Stimulated activated naive CD8-positive, alpha-beta T cell treated with anti-CD3 and anti-CD28 coated beads, Interleukin-15, Interleukin-2, amounts not matched to agents 100 U/mL and 50 U/mL, for 24 hours (primary cell): Measurements from ENCODE around the gene THSD7B.

Source experiments
- ATAC-seq: fragments of 150-1000 bp; cut with Tn5 transposase; one replicate; pipeline ENCODE4 v1.10.0; 2021
- DNase-seq: peaks from one replicate; pipeline ENCODE4 v3.0.0; 2021

THSD7B gene

DNA sequence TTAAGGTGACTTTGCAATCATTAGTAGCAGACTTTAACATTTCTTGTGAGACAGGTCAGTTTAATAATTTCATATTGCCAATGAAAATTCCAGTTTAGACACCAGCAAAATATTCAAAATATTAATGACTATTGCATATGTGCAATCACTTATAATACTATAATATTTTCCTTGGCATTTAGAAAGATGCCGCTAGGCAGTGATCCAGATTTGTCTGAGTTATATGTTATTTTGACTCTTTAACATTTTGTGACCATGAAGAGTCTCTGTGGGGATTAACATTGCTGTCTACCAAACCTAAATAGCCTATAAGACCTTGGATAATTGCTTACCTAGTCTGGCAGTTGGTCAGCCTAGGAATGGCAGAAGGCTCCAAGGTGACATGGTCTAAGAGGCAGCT lies 389.6 kb downstream of the THSD7B start:
- DNase-seq (no peak), ATAC-seq (no peak)

DNA sequence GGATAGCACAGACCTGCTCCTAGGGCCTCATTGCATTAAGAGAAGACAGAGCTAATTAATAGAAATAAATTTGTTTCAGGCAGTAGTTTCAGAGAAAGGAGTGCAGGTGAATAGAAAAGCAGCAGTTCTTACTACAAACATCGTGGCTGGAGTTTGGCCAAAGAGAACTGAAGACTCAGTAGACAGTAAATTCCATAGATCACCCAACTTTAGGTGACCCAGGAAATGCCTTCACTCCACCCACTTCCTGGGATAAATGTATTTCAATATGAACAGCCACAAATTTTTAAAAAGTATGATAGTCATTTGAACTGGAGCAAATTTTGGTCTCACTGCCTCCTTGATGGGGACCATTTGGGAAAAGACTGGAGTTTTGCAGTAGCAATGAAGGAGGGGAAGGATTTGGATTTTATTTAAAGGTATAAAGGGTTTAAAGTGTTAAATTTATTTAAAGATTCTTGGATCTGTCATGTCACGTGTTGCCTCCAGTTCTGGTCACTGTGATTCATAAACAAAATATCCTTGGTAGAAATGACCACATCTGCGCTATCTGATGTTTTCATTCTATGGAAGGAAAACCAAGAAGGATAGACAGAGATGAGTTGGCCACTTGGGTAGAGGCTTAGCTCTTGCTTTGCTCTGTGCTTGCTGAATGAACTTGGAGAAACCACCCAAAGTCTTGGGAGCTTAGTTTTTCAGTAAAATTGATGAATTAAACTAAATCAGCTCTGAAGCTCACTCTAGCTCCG lies 390.2 kb downstream of the THSD7B start:
- ATAC-seq (no peak), DNase-seq (no peak)

DNA sequence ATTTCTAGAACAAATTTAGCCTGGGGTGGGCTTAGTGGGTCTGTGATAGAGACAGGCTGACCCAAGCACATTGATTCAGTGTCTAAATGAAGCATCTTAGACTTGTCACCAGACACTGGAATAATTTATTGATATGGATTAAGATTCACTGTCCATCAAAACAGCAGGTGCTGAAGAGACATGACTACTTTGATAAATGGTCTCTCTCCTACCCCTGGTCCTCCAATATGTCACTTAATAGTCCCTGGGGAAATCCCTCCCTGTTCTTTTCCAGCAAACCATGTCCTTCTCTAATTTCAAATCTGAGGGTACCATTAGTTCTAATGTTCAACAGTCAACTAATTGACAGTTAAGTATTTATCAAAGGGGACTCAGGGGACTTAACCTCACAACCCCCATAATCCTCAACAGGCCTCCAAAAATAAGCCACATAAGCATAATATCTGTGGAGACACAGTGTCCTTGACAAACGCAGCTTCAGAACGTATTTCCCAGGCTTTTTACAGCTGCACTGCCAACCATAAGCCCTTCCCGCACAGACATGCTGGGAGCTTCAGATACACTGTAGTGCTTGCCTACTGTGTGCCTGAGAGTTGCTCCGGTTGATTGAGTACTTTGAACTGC lies 391.0 kb downstream of the THSD7B start:
- DNase-seq: no peak
- no peak for ATAC-seq

DNA sequence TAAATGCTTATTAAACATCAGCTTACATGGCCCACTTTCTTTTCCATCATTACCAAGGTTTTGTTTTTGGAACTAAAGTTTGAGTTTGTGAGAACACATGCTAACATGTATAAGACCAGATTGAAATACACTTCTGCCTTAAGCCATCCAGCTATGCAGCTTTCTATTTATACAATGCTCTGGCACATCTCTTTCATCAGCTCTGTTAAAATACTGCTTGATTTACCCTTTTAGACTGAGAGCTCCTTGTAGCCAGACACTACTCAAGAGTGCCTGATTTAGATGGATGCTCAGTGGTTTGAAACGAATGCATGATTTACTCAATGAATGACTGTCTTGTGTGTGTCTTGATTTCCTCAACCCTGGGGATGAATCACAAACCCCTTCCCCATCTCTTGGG lies 392.5 kb downstream of the THSD7B start:
- no peak for ATAC-seq

DNA sequence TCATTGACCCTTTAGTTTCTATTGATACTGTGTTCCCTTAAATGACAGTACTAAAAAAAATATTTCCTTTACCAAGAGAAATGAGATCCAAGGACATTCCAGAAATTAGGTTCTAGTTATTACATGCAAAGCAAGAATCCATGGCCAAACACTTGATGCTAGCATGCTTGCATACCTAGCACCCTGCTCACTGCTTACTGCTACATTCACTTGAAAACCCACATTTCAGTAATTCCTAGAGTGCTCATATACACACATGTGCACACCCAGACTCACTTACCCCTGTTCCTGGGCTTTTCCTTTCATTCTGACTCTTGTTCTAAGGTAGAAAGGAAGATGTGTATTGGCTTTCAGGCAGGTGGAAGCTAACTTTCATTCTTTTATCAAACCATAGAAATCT lies 395.9 kb downstream of the THSD7B start:
- ATAC-seq (no peak), DNase-seq (no peak)

More for the DNA sequence above, 392.5 kb downstream of the THSD7B start:
- DNase-seq: no peak

DNA sequence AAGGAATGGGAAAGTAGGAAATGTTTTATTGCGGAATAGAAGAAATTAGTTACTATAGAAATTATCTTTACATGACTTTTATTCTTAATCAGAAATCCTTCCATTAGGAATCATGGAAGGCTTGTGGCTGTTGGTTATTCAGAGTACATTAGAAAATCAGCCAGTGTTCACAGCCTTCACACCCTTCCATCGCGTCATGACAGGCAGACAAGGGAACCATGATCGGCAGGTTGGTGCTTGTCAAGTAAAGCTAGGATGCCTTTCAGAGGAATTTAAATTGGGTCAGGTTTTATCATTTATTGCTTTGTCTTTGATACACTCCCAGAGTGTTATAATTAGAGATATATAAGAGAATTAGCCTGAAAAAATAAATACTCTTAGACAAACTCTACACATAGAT lies 400.6 kb downstream of the THSD7B start:
- DNase-seq (no peak), ATAC-seq (no peak)

DNA sequence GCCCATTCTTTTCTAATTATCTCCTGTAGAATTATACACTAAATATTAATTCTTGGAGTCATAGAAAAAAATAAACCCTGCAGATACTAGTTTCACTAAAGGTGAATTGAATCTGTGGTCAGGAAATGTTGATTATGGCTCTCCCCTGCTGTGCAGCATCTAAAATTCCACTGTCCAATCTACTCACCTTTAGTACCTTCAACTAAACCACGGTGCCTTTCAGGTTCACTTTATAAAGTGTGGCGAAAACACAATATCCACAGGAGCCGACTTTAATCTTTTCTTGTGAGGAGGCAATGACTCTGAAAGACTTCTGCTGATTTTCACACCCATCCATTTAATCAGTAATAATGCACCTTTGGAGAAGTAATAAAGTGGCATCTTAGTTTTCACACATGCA lies 402.3 kb downstream of the THSD7B start:
- no peak for DNase-seq

DNA sequence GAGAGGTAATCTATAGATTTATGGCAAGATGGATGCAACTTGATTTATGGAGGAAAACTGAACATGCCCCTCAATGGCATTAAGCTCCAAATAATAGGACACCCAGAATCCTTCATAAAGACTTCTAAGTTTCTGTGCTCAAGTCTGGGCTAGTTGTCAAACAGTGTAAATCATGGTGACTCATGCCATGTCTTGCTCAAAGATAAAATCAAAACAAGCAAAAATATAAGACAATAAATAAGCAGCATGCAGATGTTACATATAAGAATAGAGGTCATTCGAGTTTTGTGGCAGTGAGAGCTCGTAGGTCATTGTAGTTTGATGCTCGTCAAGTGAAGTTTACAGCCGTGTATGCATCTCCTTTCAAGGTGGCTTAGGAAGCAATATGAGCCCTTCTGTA lies 403.2 kb downstream of the THSD7B start:
- DNase-seq (no peak), ATAC-seq (no peak)

More for the DNA sequence above, 402.3 kb downstream of the THSD7B start:
- no peak for ATAC-seq

DNA sequence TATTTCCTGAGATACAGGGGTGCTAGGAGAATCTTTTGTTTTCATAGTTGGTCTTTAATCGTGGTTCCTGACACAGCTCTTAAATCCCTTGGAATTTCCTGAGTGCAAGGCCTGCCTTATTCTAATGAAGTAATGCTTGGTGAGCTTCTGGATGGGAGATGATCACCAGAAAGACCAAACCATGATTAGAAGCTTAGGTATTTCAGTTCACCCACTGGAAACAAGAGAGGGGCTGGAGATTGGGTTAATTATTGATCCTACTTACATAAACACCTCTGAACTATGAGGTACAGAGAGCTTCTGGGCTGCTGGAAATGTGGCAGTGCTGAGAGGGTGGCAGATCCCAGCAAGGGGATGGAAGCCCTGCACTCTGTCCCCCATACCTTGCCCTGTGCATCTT lies 406.8 kb downstream of the THSD7B start:
- DNase-seq: no peak
- ATAC-seq: no peak

DNA sequence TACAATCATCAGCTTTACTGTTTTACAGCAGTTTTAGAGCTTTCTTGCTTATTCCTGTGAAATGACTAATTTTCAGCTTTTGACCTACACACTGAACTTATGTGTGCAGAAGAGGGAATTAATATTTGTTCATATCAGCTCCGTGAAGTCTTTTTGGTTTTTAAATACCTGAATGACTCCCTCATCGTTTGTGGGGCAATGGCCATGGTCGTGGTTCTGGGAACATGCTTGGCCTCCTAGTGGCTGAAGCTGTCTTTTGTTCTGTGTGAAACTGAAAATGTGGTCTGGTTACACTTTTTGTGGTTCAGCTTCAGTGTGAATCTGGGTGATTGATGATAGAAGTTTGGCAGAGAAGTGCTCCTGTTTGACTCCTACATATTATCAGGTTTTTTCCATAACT lies 408.1 kb downstream of the THSD7B start:
- ATAC-seq (no peak), DNase-seq (no peak)

DNA sequence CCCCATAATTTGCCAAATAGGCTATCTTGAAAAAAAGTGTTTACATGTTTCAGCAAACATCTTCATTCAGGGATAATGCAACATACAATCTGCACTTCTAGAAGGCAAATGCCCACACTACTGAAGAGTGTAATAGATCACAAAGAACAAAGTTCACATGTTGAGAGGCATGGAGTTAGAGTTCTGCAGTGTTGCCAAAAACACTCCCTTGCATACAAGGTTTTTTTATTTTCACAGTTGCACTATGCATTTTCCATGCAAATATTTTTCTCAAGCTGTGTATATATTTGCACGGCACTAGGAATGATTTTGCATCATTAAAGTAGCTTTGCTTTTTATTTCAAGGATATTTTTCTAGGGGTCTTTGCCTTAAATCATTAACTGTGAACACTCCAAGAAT lies 409.9 kb downstream of the THSD7B start:
- ATAC-seq (no peak), DNase-seq (no peak)

DNA sequence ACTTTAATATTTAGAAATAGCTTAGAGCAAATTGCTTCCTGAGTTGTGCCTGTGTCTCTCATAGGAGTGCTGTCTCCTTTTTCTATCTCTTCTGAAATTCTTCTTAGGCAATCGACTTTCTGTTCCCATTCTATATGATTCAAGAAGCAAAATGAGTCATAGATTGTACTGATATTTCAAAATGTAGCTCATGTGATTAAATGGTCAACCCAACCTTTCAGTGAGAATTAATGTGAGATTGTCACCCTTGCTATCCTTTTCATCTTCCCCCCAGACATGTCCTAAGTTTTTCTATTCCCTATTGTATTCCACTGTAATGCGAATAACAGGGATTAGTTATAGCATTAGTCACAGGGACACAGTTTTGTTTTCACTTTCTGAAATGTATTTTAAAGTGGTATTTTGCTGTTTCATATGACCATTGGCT lies 413.6 kb downstream of the THSD7B start:
- DNase-seq (no peak), ATAC-seq (no peak)

DNA sequence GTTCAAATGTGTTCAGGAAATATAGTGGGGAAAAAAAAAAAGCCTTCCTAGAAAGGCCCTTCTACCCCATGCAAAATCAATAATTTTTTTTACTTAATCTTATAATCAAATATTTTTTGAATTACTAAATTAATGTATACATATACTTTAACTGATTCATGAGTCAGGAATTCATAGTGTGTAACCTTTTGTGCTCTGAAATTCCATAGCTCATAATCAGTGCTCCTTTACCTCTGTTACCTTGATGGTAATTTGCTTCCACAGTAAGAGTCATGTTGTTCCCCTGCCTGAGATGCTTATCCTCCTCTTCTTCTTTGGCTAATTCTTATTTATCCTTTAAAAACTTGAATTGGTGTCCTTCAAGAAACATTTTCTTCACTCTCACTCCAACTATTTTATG lies 414.2 kb downstream of the THSD7B start:
- no peak for DNase-seq
- ATAC-seq: no peak

DNA sequence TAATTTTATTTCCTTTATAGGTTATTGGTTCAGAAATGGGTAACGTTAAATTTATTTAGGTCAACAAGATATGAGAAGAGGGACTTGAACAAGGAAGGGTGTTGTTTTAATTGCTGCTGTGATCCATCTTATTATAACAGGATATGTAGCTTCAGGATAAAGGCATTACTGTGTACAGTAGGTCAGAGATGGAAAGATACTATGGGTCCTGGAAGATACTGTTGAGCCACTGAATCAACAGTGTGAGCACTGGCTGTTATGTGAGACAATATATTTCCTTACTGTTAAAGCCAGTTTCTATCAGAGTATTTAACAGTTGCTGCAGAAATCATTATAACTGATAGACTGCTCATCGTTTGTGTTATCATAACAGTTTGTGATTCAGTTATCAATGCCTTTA lies 414.7 kb downstream of the THSD7B start:
- ATAC-seq (no peak), DNase-seq (no peak)

DNA sequence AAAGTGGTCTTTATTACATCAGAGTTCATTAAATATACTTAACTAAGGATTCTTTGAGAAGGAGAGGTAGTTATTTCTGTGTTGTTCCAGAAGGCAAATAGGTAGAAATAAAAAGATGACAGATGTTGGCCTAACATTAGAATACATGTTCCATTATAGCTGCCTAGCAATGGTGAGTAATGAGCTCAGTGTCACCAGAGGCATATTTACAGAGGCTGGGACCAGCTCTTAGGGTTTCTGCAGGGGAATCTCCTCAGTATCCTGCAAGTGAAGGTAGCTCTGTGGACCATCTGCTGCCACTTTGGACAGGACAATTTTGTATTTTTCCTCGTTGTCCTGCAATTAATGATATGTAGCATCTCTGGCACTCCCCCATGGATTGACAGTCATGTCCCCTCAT lies 416.0 kb downstream of the THSD7B start:
- ATAC-seq: no peak
- no peak for DNase-seq

DNA sequence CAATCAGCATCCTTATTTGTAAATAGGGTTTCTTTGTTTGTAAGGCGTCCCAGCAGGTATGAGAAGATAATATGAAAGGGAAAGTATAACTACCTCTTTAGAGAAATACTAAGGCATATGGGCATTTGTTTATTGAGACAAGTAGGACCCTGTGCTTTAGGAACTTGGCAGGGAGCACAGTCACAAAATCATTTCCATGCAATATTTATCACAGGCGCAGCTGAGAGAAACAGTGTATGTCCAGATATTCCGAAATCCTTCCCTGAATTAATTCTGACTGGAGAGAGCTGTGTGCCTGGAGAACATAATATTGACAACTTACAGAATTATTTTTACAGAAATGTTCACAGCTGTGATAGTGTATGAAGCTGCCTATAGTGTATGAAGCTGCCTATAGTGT lies 416.7 kb downstream of the THSD7B start:
- ATAC-seq (no peak), DNase-seq (no peak)

DNA sequence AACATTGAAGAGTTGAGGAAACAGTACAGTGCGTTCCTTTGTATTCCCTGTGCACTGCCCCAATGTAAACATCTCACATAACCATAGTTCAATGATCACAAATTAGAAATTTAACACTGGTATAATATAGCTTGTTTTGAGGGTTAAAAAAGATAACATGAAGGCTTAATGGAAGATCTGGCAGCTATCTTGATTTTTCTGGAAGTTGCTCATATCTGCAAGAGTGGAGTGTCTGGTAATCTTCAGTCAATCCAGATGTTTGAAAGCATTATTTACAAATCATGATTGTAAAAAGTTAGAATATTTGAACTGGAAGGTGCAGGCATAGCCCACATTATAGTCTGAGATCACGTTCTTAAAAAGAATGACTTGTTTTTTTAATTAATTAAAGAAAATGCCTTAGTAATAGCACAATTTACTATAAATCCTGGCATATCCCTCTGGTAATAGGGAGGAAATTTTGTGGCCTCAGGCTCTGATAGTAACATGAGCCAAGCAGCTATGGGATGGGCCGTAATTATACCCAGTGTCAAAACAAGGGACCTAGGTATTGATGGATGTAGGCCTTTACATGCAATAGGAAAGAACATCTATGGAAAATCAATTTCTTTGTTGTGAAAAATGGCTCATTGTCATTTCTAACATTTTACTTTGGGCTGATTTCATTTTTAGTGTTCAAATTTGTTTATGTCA lies 418.0 kb downstream of the THSD7B start:
- ATAC-seq: no peak
- DNase-seq: no peak

DNA sequence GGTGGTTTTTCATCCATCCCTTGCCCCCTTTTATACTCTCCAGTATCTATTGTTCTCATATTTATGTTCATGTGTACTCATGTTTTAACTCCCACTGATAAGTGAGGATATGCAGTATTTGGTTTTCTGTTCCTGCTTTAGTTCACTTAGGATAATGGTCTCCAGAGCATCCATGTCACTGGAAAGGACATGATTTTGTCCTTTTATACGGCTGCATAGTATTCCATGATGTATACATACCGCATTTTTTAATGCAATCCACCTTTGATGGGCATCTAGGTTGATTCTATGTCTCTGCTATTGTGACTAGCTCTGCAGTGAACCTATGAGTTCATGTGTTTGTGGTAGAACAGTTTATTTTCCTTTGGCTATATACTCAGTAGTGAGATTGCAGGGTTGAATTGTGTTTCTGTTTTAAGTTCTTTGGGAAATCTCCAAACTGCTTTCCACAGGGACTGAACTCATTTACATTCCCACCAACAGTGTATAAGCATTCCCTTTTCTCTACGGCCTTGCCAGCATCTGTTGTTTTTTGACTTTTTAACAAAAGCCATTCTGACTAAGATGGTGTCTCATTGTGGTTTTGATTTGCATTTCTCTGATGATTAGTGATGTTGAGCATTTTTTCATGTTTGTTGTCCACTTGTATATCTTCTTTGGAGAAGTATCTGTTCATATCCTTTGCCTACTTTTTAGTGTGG lies 420.2 kb downstream of the THSD7B start:
- ATAC-seq: no peak
- no peak for DNase-seq

DNA sequence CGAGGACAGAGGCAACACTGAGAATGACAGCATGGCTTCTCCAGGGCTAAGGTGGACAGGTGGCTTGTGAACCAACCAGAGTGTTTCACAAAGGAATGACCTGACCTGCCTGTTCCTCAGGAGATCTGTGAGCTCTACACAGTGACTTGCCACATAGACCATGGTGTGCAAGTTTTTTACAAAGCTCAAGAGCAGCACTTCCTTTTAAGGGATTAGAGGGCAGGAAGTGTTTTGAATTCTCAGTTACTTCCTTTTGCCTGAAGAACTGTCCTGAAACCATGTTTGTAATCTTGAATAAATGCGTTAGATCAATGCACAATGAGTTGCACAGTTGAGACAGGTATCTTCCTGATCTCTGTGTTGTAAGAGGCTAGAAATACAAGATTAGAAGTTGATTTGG lies 421.9 kb downstream of the THSD7B start:
- DNase-seq (no peak), ATAC-seq (no peak)

DNA sequence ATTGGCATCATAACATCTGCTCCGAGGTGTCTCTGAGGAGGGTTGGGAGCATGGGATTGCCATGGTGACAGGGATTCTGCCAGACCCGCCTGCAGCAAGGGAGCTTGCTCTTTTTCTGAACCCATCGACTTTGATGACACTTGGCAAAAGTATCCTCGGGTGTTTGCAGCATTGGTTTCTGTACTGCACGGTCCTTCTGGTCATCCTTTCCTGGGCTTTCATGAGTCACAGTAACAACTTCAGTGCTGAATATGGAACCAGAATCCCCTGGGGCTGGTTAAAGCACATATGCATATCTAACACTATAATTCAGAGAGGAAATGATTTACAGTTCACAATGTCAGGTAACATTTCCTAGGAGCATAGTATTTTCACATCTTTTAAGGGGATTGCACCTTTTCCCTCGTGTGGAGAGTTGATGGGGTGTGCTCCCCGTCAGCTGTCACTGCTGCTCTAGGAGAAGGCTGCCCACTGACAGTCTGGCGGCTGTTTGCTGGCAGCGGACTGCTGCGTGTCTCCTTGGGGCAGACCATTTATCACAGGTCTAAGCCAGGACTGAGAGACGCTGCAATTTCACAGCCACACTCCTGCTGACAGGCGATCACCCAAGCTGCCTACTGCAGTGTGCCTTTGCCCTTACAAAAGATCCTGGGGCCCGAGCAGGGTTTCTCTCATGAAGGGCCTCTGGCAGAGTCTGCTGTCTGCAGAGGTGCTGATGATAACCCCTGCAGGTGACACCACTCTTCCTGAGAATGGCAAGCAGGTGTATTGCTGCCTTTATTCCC lies 425.3 kb downstream of the THSD7B start:
- no peak for DNase-seq
- no peak for ATAC-seq

DNA sequence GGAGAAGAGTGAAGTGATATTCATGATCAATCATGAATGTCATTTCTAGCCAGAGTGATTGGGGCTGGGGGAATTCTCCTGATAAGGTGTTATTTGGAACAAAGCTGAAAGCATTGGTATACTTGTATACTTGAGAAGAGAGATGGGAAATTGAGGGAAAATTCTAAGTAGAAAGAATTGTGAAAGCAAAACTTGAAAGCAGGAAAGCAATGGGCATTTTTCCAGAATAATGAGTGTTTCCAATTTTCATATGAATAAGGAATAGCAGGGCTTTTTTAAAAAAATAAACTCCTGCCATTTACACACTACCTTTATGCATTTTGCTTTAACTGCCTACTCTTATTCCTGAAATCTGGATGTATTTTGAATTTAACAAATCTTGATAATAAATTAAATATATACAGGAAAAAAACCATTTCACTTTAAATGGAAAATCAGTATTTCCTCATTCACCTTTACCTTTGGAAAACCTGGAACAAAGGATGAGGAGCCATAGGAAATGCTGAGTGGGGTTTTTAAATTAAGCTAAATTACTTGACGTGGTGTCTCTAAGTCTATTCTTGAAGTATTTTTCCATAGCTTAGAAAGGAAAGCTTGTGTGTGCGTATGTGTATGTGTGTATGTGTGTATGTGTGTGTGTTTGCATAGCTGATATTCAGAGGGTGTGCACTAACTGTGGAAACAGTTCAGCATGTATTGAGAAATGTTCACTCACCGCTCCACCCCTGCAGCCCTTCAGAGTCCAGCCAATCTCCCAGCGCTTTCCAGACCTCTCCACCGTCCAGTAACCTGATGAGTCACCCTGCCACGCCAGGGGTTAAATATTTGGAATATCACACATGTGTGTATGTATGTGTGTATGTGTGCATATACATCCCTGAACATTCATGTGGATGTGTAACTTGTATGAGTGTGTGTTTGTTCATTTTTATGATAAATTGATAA lies 427.3 kb downstream of the THSD7B start:
- DNase-seq (no peak), ATAC-seq (no peak)
